GM12864 (cell line): ENCODE measurements around the gene ARAP1.

Experiments used
- DNase-seq: peaks from one replicate; pipeline ENCODE4 v3.0.0-alpha.2; 2011; ENCODE audit warnings: low read depth
- H3K4me3 ChIP-seq: 2 replicates; pipeline ENCODE4 v1.5.1; 2011; ENCODE audit warnings: mild to moderate bottlenecking, low read depth, low read length, control low read depth
- TF ChIP-seq, protein P1 (sequence below): IDR thresholded peaks from 2 replicates; pipeline ENCODE4 v1.5.1; 2011; ENCODE audit warnings: low read depth, mild to moderate bottlenecking, moderate library complexity, low read length, control low read depth, inconsistent platforms; ENCODE audit errors: missing control alignments

ARAP1 gene

DNA sequence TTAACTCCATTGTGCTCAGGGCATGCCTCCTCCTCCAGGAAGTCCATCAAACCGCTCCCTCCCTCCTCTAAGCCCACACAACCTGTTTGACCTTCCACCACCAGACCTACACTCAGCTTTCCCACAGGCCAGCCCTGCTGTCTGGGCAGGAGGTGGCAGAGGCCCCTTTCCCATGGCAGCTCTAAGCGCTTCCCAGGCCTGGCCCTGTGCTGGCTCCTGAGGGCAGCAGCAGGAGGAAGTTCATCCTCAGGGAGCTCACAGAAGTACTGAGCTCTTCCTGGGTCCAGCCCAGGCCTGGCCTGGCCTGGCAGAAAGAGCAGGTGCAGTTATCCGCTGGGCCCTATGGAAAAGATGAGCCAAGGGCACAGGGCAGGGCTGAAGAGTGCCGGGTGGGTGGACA, 31.4 kb downstream of the ARAP1 start:
- DNase-seq, result no peak
- peak overlapping the region; percentile 72 for H3K4me3 ChIP-seq
- TF ChIP-seq, protein P1, sequence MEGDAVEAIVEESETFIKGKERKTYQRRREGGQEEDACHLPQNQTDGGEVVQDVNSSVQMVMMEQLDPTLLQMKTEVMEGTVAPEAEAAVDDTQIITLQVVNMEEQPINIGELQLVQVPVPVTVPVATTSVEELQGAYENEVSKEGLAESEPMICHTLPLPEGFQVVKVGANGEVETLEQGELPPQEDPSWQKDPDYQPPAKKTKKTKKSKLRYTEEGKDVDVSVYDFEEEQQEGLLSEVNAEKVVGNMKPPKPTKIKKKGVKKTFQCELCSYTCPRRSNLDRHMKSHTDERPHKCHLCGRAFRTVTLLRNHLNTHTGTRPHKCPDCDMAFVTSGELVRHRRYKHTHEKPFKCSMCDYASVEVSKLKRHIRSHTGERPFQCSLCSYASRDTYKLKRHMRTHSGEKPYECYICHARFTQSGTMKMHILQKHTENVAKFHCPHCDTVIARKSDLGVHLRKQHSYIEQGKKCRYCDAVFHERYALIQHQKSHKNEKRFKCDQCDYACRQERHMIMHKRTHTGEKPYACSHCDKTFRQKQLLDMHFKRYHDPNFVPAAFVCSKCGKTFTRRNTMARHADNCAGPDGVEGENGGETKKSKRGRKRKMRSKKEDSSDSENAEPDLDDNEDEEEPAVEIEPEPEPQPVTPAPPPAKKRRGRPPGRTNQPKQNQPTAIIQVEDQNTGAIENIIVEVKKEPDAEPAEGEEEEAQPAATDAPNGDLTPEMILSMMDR, result no peak

DNA sequence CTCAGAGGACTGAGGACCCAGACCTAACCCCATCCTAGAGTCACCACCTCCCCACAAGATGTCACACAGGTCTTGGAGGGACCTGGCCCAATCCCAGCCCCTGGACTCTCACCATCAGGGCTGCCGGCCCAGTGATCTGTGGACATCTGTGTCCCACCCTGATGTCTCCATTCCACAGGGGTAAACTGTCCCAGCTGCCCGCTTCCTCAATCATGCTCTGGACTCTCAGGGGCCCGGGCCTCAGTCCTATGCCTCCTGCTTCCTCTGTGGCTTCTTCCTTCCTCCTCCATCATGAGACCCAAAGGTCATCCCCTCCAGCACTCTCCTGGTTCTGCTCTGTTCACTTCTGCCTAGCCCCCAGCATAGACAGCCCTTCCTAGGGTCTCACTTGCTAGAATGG, 32.2 kb downstream of the ARAP1 start:
- TF ChIP-seq, protein P1, result no peak
- peak overlapping the region; percentile 72 for H3K4me3 ChIP-seq
- DNase-seq, result no peak

DNA sequence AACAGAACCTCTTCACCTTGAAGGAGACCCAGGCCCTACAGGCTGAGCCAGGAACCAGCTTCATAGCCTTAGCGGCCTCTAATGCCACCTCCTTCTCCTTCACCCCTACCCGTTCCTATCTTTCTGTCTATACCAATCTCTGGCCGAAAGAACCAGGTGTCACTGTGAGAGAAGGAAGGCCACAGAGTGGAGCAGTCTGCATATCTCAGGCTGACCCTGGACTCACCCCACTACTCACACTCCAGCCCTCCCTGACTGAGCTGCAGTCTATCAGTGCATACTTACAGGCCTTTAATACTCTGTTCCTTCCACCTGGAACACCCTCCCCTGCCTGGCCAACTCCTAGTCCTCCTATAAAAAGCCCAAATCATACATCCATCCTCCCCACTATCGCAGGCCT, 32.7 kb downstream of the ARAP1 start:
- no peak for DNase-seq
- H3K4me3 ChIP-seq, result peak overlapping the region; percentile 72
- TF ChIP-seq, protein P1, result peak; percentile 4

DNA sequence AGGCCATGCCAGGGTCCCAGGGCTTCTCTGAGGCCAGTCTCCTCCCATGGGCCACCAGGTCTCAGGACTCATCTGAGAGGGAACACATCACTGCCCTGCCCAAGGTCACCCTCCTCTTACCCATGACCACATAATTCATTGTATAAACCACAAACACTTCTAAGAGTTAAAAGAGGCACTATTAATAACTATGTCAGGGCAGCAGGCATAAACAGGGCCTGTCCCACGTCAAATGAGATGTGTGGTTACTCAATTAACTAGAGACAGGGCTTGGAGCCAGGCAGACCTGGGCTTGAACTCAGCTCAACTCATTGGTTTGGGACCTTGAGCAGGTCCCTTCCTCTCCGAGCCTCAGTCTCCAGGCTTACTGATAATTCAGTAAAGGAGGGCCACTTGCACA, 33.1 kb downstream of the ARAP1 start:
- TF ChIP-seq, protein P1, result no peak
- peak overlapping the region; percentile 72; the same call in 1 of the 2 replicates for H3K4me3 ChIP-seq
- no peak for DNase-seq

DNA sequence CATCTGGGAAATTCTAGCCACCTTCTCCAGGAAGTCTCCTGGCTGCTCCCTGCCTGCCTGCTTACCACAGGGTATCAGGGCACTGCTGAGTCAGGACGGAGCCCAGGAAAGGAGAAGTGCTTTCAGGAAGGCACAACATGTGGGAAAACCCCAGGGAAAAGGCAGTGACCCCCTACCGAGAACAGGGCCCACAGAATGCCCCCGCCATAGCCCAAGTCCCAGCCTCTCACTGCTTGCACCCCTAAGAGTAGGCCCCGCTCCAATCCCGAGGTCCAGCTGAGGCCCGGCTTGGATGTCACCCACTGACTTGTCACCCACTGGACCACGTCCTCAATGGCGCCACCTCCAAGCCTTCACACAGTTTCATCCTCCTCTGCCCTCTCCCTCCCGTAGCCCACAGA, 34.1 kb downstream of the ARAP1 start:
- DNase-seq, result no peak
- no peak overlapping the region for H3K4me3 ChIP-seq
- TF ChIP-seq, protein P1, result no peak

DNA sequence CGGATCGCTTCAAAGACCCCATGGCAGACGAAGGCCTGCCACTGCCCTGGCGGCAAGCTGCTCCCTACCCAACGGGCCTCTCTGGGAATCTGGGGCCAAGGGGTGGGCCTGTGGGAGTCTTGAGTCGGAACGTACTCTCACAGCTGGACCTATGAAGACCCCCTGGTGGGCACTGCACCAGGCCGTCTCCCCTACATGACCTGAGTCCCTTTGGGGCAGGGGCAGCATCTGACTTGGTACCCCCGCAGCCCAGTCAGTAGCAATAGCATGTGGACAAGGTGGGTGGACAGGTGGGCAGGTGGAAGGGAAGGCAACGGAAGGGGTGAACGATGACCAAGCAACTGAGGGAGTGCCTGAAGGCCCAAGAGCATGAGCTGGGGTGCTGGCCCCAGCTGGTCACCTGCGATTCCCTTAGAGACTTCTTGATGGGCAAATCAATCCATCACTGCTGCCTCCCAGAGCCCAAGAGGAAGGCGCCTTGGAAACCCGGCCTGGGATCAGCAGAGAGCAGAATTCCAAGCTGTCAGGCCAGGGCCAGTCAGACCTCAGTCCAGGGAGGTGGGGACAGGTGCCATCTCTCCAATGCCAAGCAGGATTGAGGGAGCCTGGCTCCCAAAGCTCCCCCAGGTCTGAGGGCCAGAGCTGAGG, 35.3 kb downstream of the ARAP1 start:
- TF ChIP-seq, protein P1, result no peak
- no peak for DNase-seq
- H3K4me3 ChIP-seq, result no peak overlapping the region

DNA sequence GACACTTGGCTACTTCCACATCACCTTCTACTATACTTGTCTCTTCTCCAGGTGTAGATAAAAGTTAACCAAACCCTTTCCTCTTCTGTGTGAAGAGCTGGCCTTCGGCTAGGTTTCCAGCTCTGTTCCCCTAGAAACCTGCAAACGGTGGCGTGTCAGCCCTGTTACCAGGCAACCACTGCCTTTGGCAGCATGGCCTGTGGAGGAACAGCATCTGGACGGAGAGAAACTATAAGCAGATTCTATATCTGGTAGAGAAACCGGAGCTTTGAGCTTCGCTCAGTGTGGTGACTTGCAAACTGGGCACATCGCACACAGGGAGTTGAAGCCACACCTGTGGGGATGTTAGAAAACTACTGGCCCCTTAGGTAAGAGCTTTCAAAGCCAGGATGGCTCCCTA, 35.9 kb downstream of the ARAP1 start:
- no peak for DNase-seq
- H3K4me3 ChIP-seq, result no peak overlapping the region
- TF ChIP-seq, protein P1, result no peak
